Gastrocnemius medialis (tissue), 4 donors: ENCODE measurements around the gene SPATA6L. TPM values are rescaled to one million over a fixed set of nuclear protein-coding genes. Genes with fewer than 3 reads are reported as not detected.

Experiments
- ATAC-seq, 2 donors: fragments of 150-250 bp; one replicate each; pipeline ENCODE4 v1.9.1; 2016
- DNase-seq, 2 donors: peaks; one replicate each; pipeline ENCODE4 v3.0.0-alpha.2; 2019
- H3K27ac ChIP-seq, 4 donors: fragments of 200-600 bp; sonication (generic); 1 replicate in 1 of 4; 2 replicates in 3 of 4; pipeline ENCODE4 v1.5.1; 2016 to 2018; ENCODE audit warnings: mild to moderate bottlenecking in 2 of 4, moderate library complexity in 1 of 4
- H3K27me3 ChIP-seq, 3 donors: fragments of 200-600 bp; sonication (generic) in 2 of 3; 1 replicate in 1 of 3; 2 replicates in 2 of 3; pipeline versions ENCODE4 v1.5.1 to v1.6.0; 2016 to 2019; ENCODE audit warnings: mild to moderate bottlenecking in 1 of 3, moderate library complexity in 1 of 3
- H3K36me3 ChIP-seq, 2 donors: fragments of 200-600 bp; sonication (generic) in 1 of 2; one replicate each; pipeline ENCODE4 v1.5.1; 2017 to 2018
- H3K4me1 ChIP-seq, 2 donors: fragments of 200-600 bp; sonication (generic) in 1 of 2; one replicate each; pipeline ENCODE4 v1.5.1; 2016 to 2017; ENCODE audit warnings: mild to moderate bottlenecking in 2 of 2
- H3K4me3 ChIP-seq, 4 donors: fragments of 200-600 bp; sonication (generic) in 3 of 4; 1 replicate in 1 of 4; 2 replicates in 3 of 4; pipeline ENCODE4 v1.5.1; 2016 to 2019; ENCODE audit warnings: mild to moderate bottlenecking in 2 of 4
- H3K9me3 ChIP-seq, 3 donors: fragments of 200-600 bp; sonication (generic) in 2 of 3; 1 replicate in 1 of 3; 2 replicates in 2 of 3; pipeline ENCODE4 v1.5.1; 2016 to 2019
- POLR2A ChIP-seq, 2 donors: fragments of 450-650 bp; IDR thresholded peaks; one replicate each; pipeline ENCODE4 v1.6.1; 2017; ENCODE audit warnings: antibody characterized with exemption in 2 of 2, mild to moderate bottlenecking in 2 of 2, moderate library complexity in 2 of 2
- in situ Hi-C, 4 donors: fragments of 200-750 bp; cut with MboI; loops; one replicate each; pipeline versions ENCODE4 v1.15.0 to v1.8.0; 2017; ENCODE audit warnings: low sequenced_read_pairs in 4 of 4
- intact Hi-C: fragments of 100-400 bp; cut with DNase I; formaldehyde crosslinking; loops from one replicate; pipeline ENCODE4 v1.15.1; 2023; ENCODE audit warnings: low total_unique reads
- total RNA-seq, 4 donors: library from RNA; depleted of rRNA; stranded (reverse); fragments of >200 nt; gene quantifications; one replicate each; pipeline versions ENCODE4 v1.1.0 to v1.2.3, GENCODE V29; 2016
- TF ChIP-seq, protein P1 (sequence below), 5 experiments: fragments of 450-650 bp in 3 of 5; fragments of 200-600 bp in 2 of 5; sonication (generic) in 2 of 5; IDR thresholded peaks in 4 of 5; conservative IDR thresholded peaks in 1 of 5; 1 replicate in 4 of 5; 2 replicates in 1 of 5; pipeline ENCODE4 v1.5.1; 2016 to 2019; ENCODE audit warnings: antibody characterized with exemption in 5 of 5, mild to moderate bottlenecking in 3 of 5, moderate library complexity in 3 of 5

The SPATA6L gene
- total RNA-seq, 4 donors from 2014 or later: 0.39 to 0.44 TPM; not detected in 2

DNA sequence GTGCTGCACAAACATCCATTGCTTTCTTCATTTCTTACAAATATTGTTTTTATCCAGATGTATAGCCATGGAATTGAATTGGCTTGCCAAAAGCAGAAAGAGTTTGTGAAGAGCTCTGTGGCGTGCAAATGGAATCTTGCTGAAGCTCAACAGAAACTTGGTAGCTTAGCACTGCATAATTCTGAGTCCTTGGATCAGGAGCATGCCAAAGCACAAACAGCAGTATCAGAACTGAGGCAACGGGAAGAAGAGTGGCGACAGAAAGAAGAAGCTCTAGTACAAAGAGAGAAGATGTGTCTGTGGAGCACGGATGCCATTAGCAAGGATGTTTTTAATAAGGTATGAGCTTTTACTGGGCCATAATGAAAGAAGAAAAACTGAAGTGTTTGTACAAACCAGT is 18.5 kb upstream of the SPATA6L start:
- no peaks in the 10 kb centered on the region for H3K27me3 ChIP-seq
- peaks cover 64 to 74% of the 10 kb centered on the region in 2 donors for H3K4me1 ChIP-seq
- ATAC-seq: no peak
- intact Hi-C loops: loop anchor here (5.0 to 10.0 kb wide), 2 partner anchors 302 to 830 kb away; partner anchors contain the start of genes JAK2 and PDCD1LG2
- H3K27ac ChIP-seq: peak overlapping the region; percentile 61 to 98 (median 82)
- no peaks in the 10 kb centered on the region for H3K9me3 ChIP-seq
- H3K36me3 ChIP-seq: peaks cover 0 to 20% of the 10 kb centered on the region in 2 donors
- no peak for DNase-seq
- H3K4me3 ChIP-seq: no peak overlapping the region
- in situ Hi-C loops: loop anchor here in 1 of 4 donors (10.0 to 25.0 kb wide), 3 partner anchors 50 to 940 kb away; partner anchors contain the start of genes PLGRKT and RIC1
- TF ChIP-seq POLR2A (IDR thresholded peaks at IDR 0.05): no peak
- TF ChIP-seq, protein P1, sequence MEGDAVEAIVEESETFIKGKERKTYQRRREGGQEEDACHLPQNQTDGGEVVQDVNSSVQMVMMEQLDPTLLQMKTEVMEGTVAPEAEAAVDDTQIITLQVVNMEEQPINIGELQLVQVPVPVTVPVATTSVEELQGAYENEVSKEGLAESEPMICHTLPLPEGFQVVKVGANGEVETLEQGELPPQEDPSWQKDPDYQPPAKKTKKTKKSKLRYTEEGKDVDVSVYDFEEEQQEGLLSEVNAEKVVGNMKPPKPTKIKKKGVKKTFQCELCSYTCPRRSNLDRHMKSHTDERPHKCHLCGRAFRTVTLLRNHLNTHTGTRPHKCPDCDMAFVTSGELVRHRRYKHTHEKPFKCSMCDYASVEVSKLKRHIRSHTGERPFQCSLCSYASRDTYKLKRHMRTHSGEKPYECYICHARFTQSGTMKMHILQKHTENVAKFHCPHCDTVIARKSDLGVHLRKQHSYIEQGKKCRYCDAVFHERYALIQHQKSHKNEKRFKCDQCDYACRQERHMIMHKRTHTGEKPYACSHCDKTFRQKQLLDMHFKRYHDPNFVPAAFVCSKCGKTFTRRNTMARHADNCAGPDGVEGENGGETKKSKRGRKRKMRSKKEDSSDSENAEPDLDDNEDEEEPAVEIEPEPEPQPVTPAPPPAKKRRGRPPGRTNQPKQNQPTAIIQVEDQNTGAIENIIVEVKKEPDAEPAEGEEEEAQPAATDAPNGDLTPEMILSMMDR (IDR thresholded peaks at IDR 0.05 in 4 of 5, conservative IDR thresholded peaks at IDR 0.05 in 1 of 5): no peak

DNA sequence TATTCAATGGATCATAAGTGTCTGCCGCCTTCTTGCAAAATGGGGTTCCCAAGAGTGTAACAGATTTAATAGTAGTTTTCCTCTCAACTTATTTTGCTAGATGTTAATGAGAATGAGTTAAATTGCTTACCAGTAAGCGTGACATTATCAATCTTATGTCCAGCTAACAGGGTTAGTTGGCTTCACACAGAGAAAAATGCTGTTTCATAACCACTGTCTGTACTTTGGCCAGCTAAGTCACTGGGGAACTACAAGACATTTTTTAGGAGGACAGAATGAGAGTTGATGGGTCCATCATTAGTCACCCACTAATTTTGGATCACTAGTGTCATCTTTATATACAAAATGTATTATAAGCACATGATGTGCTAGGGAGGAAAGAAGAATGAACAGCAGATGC is 14.5 kb upstream of the SPATA6L start:
- no peaks in the 10 kb centered on the region for H3K9me3 ChIP-seq
- peak overlapping the region; percentile 81 to 98 (median 88) for H3K4me3 ChIP-seq
- intact Hi-C loops: loop anchor here (5.0 to 10.0 kb wide), 2 partner anchors 307 to 834 kb away; partner anchors contain the start of genes JAK2 and PDCD1LG2
- TF ChIP-seq, protein P1 (IDR thresholded peaks at IDR 0.05 in 4 of 5, conservative IDR thresholded peaks at IDR 0.05 in 1 of 5): no peak
- peak in 1 of 2 donors; percentile 37 for TF ChIP-seq POLR2A (IDR thresholded peaks at IDR 0.05)
- no peaks in the 10 kb centered on the region for H3K27me3 ChIP-seq
- in situ Hi-C loops: loop anchor here in 1 of 4 donors (10.0 to 25.0 kb wide), 3 partner anchors 54 to 944 kb away; partner anchors contain the start of genes PLGRKT and RIC1
- peaks cover 0 to 10% of the 10 kb centered on the region in 2 donors for H3K36me3 ChIP-seq
- peak in 1 of 2 donors; percentile 27 for DNase-seq
- peak; percentile 75 to 86 for ATAC-seq
- H3K4me1 ChIP-seq: peaks cover 51 to 52% of the 10 kb centered on the region in 2 donors
- peak overlapping the region; percentile 91 to 99 (median 95) for H3K27ac ChIP-seq

DNA sequence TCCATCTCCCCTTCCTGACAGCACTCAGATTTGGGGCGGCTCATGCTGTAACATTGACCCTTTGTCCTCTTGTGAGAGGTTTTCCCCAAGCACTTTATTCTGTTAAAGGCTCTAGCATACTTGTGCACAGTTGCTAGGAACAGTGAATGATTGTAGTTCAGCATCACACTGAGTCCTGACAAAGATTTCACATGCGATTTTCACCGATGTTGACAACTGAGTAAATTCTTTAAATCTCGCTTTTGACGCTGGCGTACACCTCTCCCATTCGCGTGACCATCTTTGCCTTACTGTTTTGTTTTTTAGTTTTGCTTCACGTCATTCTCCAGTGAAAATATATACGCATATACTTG is 13.9 kb upstream of the SPATA6L start:
- DNase-seq (no peak), ATAC-seq (peak; percentile 1)
- intact Hi-C loops (loop anchor here (5.0 to 10.0 kb wide), 2 partner anchors 307 to 835 kb away; partner anchors contain the start of genes JAK2 and PDCD1LG2), in situ Hi-C loops (loop anchor here in 1 of 4 donors (10.0 to 25.0 kb wide), 3 partner anchors 55 to 945 kb away; partner anchors contain the start of genes PLGRKT and RIC1)
- TF ChIP-seq, protein P1 (IDR thresholded peaks at IDR 0.05 in 4 of 5, conservative IDR thresholded peaks at IDR 0.05 in 1 of 5): no peak
- no peak for TF ChIP-seq POLR2A (IDR thresholded peaks at IDR 0.05)
- Histone ChIP-seq H3K27ac (peak overlapping the region; percentile 91 to 99 (median 95)), H3K4me3 (peak overlapping the region; percentile 81 to 98 (median 88)), H3K36me3 (peaks cover 0 to 4% of the 10 kb centered on the region in 2 donors), H3K4me1 (peaks cover 46% of the 10 kb centered on the region in 2 donors), H3K9me3 (no peaks in the 10 kb centered on the region), H3K27me3 (no peaks in the 10 kb centered on the region)

DNA sequence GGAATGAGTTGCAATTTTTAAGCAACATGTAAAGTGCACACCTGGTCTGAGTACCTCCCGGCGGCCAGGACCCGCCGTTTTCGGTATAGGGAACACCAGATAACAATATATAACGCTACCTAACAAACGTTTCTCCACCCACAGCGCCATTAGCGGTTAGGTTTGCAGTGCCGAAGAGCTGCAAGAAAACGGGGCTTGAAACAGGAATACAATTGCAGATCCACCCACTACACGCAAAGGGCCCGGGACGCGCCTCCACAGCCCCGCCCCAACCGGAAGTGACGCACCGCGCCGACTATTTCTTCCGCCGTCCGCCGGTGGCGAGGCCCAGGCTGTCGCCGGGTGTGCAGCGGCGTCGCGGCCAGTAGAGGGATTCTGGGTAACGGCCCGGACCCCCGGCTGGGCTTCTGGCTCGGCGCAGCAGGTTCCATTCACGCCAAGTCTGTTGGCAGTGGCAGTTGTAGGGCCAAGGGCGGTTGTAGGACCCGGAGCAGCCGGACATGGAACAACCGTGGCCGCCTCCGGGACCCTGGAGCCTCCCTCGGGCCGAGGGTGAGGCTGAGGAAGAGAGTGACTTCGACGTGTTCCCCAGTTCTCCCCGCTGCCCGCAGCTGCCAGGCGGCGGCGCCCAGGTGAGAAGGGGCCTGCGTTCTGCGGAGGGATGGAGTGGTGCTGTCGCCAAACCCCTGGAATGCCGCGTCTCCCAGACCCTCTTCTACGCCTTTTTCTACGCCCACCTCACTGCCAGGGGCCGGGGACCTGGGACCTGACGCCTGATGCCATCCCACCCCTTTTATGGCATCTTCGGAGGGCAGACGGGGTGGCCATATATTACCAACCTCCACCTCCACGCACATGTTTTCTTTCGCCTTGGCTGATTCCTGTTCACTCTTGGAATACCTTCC is 13.2 kb upstream of the SPATA6L start, which contains the start of gene CDC37L1:
Gene CDC37L1 (plus strand): TSS at position 302 of the 905 bp plus-strand sequence. CDS start 199 bp downstream, at position 501.
- peak; percentile 95 to 96 for DNase-seq
- TF ChIP-seq POLR2A (IDR thresholded peaks at IDR 0.05): peak; percentile 98 to 99
- TF ChIP-seq, protein P1 (IDR thresholded peaks at IDR 0.05 in 4 of 5, conservative IDR thresholded peaks at IDR 0.05 in 1 of 5): peak; percentile 72 to 88 (median 81)
- in situ Hi-C loops: loop anchor here in 1 of 4 donors (10.0 to 25.0 kb wide), 3 partner anchors 55 to 945 kb away; partner anchors contain the start of genes PLGRKT and RIC1
- no peaks in the 10 kb centered on the region for H3K27me3 ChIP-seq
- H3K9me3 ChIP-seq: no peaks in the 10 kb centered on the region
- H3K27ac ChIP-seq: peak within 1 kb of the TSS; percentile 91 to 99 (median 95)
- intact Hi-C loops: loop anchor here (1.0 to 10.0 kb wide), 6 partner anchors 17 to 948 kb away; partner anchors contain the start of genes AK3, JAK2, PDCD1LG2 and PLPP6
- ATAC-seq: peak; percentile 76 to 84
- H3K4me1 ChIP-seq: peaks cover 40 to 44% of the 10 kb centered on the region in 2 donors
- no peaks in the 10 kb centered on the region for H3K36me3 ChIP-seq
- H3K4me3 ChIP-seq: peak within 1 kb of the TSS; percentile 81 to 98 (median 88)
